ENCODE measurements around the gene RAB23. TPM values are rescaled to one million over a fixed set of nuclear protein-coding genes. Genes with fewer than 3 reads are reported as not detected.
A peak's percentile ranks its signal among the peaks of the same experiment; 100 is the strongest.

RAB23 gene
- polyA plus RNA-seq, 1 donor from 2014 or later: 11.7 TPM

- TF ChIP-seq CTCF (IDR thresholded peaks at IDR 0.05; ENCODE audit: poor library complexity, severe bottlenecking) (peak; percentile 19), RAD21 (conservative IDR thresholded peaks at IDR 0.05) (no peak)
- H3K27me3 ChIP-seq (ENCODE audit: insufficient read depth, low read depth, low read length): no peaks in the 10 kb centered on the region
- H3K9me3 ChIP-seq (ENCODE audit: low read length): no peaks in the 10 kb centered on the region
- no peak overlapping the region for H3K9ac ChIP-seq (ENCODE audit: low read length)
- H3K4me3 ChIP-seq (ENCODE audit: low read length): no peak overlapping the region
- no peaks in the 10 kb centered on the region for H4K20me1 ChIP-seq (ENCODE audit: insufficient read depth)
- H3F3A ChIP-seq (ENCODE audit: insufficient read depth, low read length, poor library complexity, severe bottlenecking): no peaks in the 10 kb centered on the region
- H3K79me2 ChIP-seq (replicated peaks; ENCODE audit: insufficient read depth, low read length): no peaks in the 10 kb centered on the region
- H3K9me2 ChIP-seq (ENCODE audit: insufficient read depth, low read length): no peaks in the 10 kb centered on the region
- H3K27ac ChIP-seq (ENCODE audit: low read length): no peak overlapping the region
- H2AFZ ChIP-seq (ENCODE audit: low read depth, low read length): no peak overlapping the region
- H3K4me2 ChIP-seq (ENCODE audit: low read length): no peak overlapping the region
- no peaks in the 10 kb centered on the region for H3K36me3 ChIP-seq (ENCODE audit: insufficient read depth, low read length)
These were observed 45.6 kb upstream of the RAB23 start for GRCh38 chr6:57267586-57268293.

GRCh38 chr6:57265755-57266221, 43.7 kb upstream of the RAB23 start:
- Histone ChIP-seq H3K4me2 (ENCODE audit: low read length) (no peak overlapping the region), H3F3A (ENCODE audit: insufficient read depth, low read length, poor library complexity, severe bottlenecking) (no peaks in the 10 kb centered on the region)

More at GRCh38 chr6:57265755-57266221, 43.7 kb upstream of the RAB23 start:
- Histone ChIP-seq H2AFZ (ENCODE audit: low read depth, low read length) (no peak overlapping the region), H3K79me2 (replicated peaks; ENCODE audit: insufficient read depth, low read length) (no peaks in the 10 kb centered on the region), H3K4me3 (ENCODE audit: low read length) (no peak overlapping the region), H3K9me2 (ENCODE audit: insufficient read depth, low read length) (no peaks in the 10 kb centered on the region), H3K36me3 (ENCODE audit: insufficient read depth, low read length) (no peaks in the 10 kb centered on the region), H3K27me3 (ENCODE audit: insufficient read depth, low read depth, low read length) (no peaks in the 10 kb centered on the region), H4K20me1 (ENCODE audit: insufficient read depth) (no peaks in the 10 kb centered on the region), H3K9me3 (ENCODE audit: low read length) (no peaks in the 10 kb centered on the region), H3K9ac (ENCODE audit: low read length) (no peak overlapping the region), H3K27ac (ENCODE audit: low read length) (no peak overlapping the region)
- no peak for TF ChIP-seq RAD21 (conservative IDR thresholded peaks at IDR 0.05)
- TF ChIP-seq EP300 (conservative IDR thresholded peaks at IDR 0.05; ENCODE audit: poor library complexity, severe bottlenecking): no peak
- TF ChIP-seq MXI1 (conservative IDR thresholded peaks at IDR 0.05; ENCODE audit: poor library complexity, severe bottlenecking): no peak
- TF ChIP-seq CTCF (IDR thresholded peaks at IDR 0.05; ENCODE audit: poor library complexity, severe bottlenecking): no peak
- TF ChIP-seq POLR2AphosphoS5 (IDR thresholded peaks at IDR 0.05): no peak
- TF ChIP-seq EZH2 (IDR thresholded peaks at IDR 0.05; ENCODE audit: borderline replicate concordance, insufficient read depth, low read length, poor library complexity, severe bottlenecking): no peak
- TF ChIP-seq REST (IDR thresholded peaks at IDR 0.05; ENCODE audit: borderline replicate concordance): no peak
- TF ChIP-seq TAF1 (IDR thresholded peaks at IDR 0.05; ENCODE audit: low read depth): no peak
- no peak for TF ChIP-seq SMC3 (conservative IDR thresholded peaks at IDR 0.05; ENCODE audit: poor library complexity)
